NCI-H82 treated with DMSO at 0.1 percent for 48 hours (cell line): Measurements from ENCODE around the gene NKIRAS2.
"Not testable (repeated sequence)": the region's sequence is repeated elsewhere in the genome, so short reads cannot be mapped to it uniquely, and the experiment has no call there.

Source experiments
- DNase-seq: peaks from one replicate; lab custom pipeline; 2025; ENCODE audit not compliant: unreplicated experiment; lab: John Stamatoyannopoulos, UW

Gene NKIRAS2

DNA sequence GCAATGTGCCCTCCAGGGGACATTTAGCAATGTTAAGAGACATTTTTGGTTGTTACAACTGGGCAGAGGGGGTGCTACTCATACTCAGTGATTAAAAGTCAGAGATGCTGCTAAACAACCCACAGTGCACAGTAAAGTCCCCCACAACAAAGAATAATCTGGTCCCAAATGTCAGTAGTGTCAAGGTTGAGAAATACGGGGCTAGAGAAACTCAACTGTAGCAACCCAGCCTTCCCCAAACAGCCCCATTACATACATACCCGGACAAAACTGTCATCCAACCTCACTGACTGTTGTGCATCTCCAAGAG lies 23.1 kb upstream of the NKIRAS2 start:
- DNase-seq: no peak

DNA sequence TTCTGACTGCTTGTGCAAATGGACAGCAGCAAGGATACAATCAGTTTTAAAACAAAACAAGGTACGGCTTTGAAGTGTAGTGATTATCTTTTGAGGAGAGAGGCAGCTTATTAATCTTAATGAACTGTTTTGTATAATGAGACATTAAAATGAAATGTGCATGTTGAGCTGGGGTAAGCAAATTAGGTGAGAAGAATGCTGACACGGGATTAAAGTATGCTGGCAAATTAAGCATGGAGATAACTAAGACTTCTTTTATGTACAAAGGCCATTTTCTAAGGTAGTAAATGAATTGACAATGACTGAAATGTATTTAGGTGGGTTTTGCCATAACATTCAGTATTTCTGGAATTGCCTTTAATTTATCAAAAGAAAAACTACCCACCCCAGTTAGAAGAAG lies 21.4 kb upstream of the NKIRAS2 start:
- no peak for DNase-seq

DNA sequence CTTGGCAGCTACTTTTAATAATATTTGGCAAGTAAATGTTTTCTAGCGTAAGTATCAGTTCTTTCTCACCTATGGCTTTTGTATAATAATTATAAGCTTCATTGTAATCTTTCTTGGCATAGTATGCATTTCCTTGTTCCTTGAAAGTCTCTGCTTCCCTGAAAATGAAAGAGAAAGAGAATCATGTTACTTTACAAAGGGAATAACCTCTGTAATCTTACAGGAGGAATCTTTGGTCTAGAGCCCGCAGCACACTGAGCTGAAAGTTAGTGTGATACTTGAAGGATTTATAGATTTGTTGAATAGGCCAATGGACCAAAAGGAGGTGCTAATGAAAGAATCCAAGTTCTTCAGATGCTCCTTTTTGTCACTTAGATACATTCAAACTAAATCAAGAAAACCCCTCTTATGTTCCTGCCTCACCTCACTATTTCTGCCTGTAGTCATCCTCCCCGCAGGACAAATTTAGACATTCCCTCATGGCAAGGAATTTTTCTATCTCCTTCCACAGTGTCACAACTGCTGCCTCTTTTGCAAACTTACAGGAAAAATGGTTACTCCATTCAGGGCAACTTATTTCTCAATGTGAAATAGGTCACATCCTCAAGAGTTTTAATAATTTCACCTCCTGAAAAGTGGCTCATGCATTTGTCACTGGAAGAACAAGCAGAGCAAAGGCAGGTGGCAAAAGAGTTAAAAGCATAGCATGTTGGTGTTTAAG lies 19.3 kb upstream of the NKIRAS2 start:
- DNase-seq: no peak

DNA sequence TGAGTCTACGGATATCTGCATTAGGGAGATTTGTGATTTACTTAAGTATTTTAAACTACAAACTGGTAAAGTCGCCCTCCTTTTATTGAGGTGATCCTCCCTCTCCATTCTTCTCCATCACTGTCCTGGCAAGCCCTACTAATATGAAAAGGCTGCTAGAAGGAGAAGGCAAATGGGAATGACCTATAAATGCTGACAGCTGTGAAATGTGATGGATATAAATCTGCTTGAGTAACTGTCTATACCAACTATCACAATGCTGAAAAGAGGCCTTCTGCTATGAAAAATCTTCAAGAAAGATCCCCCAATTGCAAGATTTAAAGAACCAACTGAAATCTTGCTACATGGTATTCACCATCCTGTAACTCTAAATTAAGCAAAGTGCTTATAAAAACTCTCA lies 18.2 kb upstream of the NKIRAS2 start:
- DNase-seq: no peak

DNA sequence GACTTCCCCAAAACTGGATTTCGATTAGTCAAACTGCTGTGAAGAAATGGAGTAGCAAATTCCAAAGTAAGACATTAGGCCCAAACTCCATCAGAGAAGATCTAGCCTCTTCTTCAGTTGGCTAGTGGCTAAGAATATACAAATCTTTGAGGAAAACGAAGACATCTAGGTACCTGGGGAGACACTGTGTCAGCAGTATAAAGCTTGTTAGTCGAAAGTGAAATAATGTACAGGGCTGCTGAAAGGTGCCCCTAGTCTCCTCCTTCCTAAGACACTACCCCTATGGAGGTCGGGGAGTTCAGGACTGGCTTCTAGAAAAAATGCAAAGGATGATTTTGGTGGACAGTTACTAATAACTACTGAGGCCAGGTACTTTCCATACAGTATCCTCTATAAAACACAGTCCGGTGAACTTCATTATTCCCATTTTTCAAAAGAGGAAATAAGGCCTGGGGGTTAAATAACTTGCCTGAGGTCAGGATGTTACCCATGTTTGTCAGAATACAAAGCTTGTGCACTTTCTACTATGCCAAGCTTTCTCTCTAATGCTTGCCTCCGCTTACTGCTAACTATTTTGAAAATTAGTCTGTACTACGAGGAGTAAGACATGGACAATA lies 17.6 kb upstream of the NKIRAS2 start:
- DNase-seq: no peak

DNA sequence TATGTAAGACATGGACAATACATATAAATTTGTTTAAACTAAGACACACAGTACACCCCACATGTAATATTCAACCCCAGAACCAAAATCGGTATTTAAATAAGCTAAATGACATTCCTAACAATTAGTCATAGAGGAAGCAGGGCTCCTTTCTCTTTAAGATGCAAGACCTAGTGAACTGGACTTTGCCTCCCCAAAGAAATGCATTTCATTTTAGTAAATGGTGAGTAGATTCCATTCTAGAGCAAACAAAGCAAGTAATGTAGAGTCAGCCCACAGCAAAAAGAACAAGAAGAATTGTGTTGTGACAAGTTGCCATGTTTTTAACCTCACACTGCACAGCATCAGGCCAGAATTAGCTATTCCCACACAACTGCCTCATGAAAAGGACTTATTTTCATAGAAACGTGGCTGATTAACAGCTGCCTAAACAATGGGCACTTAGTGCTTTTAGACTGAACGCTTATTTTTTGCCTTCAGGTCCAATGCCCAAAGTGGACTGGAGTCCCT lies 17.0 kb upstream of the NKIRAS2 start:
- DNase-seq: no peak

DNA sequence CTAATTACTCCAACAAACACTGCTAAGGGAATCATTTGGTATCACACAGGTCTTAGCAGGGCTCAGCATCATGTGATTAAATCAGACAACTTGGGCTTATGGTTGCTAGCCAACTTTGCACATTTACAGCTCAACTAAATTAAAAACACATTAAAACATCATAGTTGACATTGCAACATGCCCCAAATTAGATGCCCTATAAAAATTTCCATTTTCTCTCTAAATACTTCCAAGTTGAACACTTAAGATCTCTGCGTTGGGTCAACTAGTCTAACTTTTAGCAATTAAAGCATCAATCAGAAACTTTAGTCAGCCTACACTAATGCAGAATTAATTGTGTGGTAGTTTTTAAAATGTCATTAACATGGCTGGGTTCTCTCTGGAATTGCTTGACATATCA lies 14.7 kb upstream of the NKIRAS2 start:
- DNase-seq: peak; percentile 48

DNA sequence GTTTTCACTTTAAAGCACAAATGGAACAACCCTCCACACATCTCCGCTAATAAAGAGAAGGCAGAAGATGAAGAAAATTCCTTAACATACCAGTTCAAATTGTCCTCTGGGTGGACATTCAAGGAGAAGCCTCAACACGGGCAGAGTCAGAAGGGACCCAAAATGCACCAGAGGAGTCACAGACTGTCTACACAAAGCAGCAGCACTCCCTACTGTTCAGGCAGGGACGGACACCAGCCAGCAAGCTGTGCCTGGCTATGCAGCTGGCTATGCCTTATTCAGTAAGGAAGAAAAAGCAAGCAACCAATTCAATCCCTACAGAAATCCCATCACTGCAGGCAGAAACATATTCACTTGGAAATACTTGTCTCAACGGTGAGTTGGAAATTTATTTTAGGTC lies 10.7 kb upstream of the NKIRAS2 start:
- DNase-seq: no peak

DNA sequence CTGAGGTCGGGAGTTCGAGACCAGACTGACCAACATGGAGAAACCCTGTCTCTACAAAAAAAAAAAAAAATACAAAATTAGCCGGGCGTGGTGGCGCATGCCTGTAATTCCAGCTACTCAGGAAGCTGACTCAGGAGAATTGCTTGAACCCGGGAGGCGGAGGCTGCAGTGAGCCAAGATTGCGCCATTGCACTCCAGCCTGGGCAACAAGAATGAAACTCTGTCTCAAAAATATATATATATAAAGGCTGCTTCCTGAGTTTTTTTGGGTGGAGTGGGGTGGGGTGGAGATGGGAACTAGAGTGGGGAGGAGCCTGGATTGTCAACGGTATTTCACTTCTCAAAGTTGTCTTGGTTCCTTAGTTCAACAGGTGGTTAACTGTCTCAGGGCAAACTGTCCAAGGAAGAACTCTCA lies 9.6 kb upstream of the NKIRAS2 start:
- DNase-seq: not testable (repeated sequence)

DNA sequence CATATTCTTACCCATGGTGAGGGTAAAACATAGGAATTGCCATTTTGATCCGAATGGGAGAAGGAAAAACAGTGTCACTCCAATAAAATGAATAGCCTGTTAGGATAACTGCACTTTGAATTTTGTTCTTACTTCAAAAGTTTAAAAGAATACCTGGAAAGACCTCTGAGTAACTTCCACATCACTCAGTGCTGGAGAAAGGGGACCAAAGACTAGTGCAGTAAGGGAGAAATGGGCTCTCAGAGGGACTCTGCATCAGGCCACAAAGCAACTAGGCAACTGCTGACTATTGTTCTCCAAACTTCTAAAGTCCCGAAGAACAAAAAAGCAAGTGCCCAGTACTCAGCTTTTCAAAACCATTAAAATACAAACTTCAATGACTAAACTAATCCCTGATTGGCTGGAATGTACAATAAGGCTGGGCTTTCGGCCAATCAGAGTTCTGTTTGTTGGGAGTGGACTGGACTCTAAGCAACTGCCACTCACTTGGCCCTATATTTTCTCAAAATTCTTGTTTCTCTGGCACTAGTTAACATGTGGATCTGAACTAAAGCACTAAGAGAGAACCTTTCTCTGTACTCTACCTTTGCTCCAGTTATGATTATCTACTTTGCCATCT lies 8.9 kb upstream of the NKIRAS2 start:
- DNase-seq: no peak

DNA sequence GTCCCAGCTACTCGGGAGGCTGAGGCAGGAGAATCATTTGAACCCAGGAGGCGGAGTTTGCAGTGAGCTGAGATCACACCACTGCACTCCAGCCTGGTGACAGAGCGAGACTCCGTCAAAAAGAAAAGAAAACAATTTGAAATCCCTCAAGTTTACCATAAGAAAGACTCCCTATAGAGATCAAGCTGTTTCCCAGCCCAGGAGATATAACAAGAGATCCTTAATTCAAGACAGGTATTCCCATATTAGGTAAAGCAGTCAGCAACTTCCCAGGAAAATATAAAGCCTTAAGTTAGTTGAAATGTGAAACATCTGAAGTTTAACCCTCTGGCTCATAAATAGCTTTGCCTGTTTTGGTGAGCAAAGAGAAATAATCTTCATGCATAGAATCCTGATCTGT lies 7.5 kb upstream of the NKIRAS2 start:
- not testable (repeated sequence) for DNase-seq

DNA sequence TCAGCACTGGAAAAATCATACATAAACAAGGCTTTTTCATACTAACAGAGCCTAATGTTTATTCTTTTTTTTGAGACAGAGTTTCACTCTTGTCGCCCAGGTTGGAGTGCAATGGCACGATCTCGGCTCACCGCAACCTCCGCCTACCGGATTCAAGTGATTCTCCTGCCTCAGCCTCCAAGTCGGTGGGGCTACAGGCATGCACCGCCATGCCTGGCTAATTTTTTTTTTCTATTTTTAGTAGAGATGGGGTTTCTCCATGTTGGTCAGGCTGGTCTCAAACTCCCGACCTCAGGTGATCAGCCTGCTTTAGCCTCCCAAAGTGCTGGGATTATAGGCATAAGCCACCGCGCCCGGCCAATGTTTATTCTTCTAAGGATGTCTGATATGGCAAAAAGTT lies 6.2 kb upstream of the NKIRAS2 start:
- not testable (repeated sequence) for DNase-seq

DNA sequence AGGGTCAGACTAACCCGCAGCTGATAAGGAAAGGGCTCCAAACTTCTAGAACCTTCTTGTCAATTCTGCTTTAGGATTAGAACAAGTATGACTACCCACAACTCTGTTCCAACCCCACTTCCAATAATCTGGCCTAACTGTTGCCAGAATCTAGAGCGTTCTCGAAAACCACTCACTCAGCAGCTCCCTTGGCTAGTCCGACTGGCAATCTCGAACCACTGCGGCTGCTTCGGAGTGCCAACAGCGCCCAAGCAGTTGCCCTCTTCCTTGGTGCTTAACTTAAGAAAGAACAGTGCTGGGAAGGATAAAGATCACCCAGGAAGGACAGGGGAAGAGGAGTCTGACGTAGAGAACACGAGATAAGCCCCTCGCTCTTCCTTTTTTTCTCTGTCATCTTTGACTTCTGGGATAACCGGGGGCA lies 3.5 kb upstream of the NKIRAS2 start:
- DNase-seq: no peak

DNA sequence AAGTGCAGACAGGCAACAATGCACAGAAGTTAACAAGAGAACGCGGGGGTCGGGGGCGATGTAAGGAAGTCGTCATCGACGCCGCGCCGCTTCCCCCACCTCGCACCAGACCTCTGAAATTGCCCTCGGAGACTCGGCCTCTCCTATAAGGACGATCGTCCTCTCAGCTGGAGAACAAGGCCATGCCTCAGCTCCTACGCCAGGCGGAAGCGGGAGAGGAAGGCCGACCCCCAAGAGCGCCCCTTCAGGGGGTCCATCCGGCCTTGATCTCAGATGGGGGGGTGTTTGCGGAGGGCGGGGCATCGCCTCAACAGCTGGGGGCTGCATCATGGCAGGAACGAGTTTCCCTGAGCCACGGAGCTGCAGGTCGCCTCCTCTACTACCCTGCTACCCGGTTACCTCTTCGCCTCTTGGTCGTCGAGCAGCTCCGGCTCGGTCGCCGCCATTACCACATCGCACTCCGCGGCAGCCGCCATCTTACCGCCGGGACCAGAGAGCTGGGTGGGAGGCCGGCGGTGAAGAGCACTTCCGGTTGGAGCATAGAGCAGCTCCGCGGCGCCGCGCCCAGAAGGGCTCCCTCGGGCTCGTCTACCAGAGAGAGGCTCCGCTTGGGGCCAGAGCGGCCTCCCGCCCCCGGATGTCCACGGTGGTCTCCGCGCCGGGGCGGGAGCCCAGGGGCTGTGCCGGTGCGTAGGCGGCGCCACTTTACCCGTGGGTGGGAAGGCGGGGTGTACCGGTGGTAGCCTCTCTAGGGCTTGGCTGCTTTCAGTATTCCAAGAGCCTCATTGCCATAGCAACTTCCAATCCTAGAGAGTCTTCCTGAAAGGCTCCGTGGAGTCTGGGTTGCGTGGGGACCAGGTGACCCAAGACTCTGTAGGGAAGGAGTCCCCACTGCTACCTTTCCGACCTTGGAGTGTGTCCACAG lies 2.7 kb upstream of the NKIRAS2 start, which contains the start of gene DNAJC7:
TSS of gene DNAJC7 (minus strand) at position 499 of the 925 bp plus-strand sequence. CDS start at position 476, 23 bp downstream.
- peak; percentile 76 for DNase-seq

DNA sequence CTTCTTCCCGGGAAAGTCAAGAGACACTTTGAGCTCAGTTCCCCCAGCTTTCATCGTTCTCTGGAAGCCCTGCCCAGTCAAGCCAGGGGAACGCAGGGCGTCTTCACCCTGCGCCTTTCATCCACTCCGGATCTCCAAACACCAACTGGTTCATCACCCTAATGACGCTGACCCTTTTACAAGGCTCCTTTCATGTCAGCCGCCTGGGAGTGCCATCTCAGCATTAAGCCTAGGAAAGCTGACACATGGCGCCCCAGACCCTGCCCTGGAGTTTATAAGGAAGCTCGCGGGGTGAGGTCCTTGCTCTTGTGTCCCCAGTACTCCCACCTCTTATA lies 2.1 kb upstream of the NKIRAS2 start:
- DNase-seq: no peak

DNA sequence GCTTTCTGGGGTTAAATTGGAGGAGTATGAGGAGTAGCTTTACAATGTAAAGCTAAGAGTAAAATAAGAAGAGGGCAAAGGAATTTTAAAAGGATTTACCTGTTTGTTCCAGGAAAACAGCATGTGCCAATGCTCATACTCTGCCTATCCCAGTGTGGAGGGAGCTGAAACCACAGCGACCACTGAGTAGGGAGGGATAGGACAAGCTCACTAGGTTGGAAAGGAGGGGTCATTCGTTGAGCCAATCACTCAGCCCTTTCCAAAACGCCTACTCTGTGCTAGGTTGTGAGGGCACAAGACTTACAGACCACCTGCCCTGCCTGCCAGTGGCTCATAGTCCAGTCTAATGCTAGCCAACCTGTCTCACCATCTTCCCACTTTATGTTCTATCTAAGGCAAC lies 1.6 kb upstream of the NKIRAS2 start:
- peak; percentile 32 for DNase-seq

DNA sequence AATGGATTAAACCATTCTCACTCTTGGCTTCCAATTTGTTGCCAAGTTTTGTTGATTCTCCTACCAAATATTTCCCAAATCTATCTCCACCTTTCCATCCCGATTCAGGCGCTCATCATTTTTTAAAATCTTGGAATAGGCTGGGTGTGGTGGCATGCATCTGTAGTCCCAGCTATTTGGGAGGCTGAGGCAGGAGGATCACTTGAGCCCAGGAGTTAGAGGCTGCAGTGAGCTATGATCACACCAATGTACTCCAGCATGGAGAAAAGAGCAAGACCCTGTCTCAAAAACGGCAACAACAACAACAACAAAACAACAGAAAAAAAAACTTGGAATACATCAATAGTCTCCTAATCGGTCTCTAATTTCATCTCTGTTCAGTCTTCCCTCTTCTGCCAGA lies 902 bp upstream of the NKIRAS2 start:
- DNase-seq: no peak

DNA sequence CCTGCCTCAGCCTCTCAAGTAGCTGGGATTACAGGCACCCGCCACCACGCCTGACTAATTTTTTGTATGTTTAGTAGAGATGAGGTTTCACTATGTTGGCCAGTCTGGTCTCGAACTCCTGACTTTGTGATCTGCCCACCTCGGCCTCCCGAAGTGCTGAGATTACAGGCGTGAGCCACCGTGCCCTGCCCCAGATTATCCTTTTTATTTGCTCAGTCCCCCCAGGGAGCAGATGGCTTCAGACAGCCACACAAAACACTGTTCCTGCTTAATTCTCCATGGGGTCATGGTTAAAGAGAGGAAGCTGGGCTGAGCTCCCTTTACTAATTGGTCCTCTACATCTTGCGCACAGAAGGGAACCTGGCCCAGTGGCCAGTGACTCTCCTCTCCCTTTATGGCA lies 955 bp downstream of the NKIRAS2 start:
- DNase-seq: peak; percentile 15

DNA sequence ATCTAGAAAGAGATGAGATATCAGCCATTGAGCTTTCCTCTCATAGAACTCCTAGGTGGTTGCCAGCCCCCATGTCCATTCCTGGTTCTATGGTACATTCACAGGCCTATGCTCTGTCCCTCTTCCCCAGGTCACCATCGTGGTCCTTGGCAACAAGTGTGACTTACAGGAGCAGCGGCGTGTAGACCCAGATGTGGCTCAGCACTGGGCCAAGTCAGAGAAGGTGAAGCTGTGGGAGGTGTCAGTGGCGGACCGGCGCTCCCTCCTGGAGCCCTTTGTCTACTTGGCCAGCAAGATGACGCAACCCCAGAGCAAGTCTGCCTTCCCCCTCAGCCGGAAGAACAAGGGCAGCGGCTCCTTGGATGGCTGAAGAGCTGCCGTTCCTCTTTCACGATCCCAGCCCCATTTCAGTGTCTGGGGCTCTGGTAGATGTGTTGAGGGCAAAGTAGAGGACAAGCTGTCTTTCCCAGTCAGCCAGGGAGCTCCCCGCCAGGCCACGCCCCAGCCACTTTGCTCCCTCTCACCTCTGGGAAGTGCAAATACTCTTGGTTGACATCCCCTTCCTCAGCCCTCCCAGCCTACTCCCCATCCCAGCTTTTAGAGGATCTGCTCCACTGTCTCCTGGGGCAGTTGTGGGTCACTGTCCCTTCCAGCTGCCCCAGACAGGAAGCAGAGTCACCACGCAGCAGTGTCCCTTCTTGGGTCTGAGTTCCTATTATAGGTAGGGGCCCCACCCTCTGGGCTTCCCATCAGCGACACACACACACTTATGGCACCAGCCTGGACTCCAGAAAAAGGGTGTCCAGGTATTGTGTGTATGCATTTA lies 3.8 kb downstream of the NKIRAS2 start:
- no peak for DNase-seq

DNA sequence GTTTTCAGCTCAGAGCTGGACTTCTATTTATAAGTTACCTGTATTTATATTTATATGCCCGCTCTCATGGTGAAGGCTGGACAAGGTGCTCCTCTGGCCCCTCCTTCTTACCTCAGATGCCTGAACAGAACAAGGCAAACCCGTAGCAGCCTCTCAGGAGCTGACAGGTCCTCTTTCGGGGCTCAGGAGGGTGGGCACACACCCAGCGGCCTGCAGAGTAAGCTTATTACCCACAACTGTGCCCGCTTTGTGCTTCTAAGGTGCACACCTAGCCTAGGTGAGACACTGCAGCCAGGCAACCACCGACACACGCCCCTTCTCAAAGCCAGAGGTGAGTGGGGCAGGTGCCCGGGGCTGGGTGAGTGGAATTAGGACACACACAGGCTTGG lies 5.3 kb downstream of the NKIRAS2 start:
- DNase-seq: no peak

DNA sequence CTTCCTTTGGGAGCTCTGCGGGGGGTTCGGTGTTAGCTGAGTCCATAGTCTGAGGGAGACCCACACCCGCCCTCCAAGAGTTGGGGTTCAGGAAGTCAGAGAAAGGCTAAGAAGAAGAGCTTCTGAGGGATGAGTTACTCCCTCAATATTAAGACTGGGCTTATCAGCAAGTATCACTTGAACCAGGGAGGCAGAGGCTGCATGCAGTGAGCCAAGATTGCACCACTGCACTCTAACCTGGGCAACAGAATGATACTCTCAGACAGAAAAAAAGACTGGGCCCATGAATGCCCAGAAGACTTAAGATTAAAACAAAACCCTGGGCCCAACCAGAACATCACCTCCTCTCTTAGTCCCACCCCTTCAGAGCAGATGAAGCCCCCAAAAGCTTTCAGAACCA lies 6.0 kb downstream of the NKIRAS2 start:
- DNase-seq: no peak
